Mucosa of descending colon (tissue), 3 donors: ENCODE results near the gene HES7. TPM values are rescaled to one million over a fixed set of nuclear protein-coding genes. Genes with fewer than 3 reads are reported as not detected.
"Not testable (repeated sequence)": the region's sequence is repeated elsewhere in the genome, so short reads cannot be mapped to it uniquely, and the experiment has no call there.

Source experiments
- ATAC-seq: fragments of 200-7000 bp; cut with Tn5 transposase; one replicate; pipeline ENCODE4 v1.9.1; 2020; ENCODE audit warnings: mild to moderate bottlenecking, moderate library complexity
- DNase-seq, 3 donors: peaks; one replicate each; pipeline ENCODE4 v3.0.0-alpha.2; 2020
- H3K36me3 ChIP-seq: fragments of 200-600 bp; one replicate; pipeline ENCODE4 v1.8.0; 2021; ENCODE audit warnings: low read depth, mild to moderate bottlenecking
- H3K4me1 ChIP-seq: fragments of 200-600 bp; one replicate; pipeline ENCODE4 v1.8.0; 2021; ENCODE audit warnings: low read depth, mild to moderate bottlenecking
- H3K4me3 ChIP-seq: fragments of 200-600 bp; one replicate; pipeline ENCODE4 v1.8.0; 2021; ENCODE audit warnings: mild to moderate bottlenecking
- H3K9me3 ChIP-seq: fragments of 200-600 bp; one replicate; pipeline ENCODE4 v1.8.0; 2021; ENCODE audit warnings: mild to moderate bottlenecking
- intact Hi-C, 2 donors: fragments of 100-400 bp; cut with DNase I in 1 of 2; cut with micrococcal nuclease in 1 of 2; formaldehyde crosslinking; loops; one replicate each; pipeline versions ENCODE4 v1.11.0 to v1.11.1; 2022; cut with DNase I, micrococcal nuclease
- total RNA-seq, 3 donors: library from RNA; stranded (reverse); fragmentation: NEBNext Ultra II Directional in 2 of 3; extraction: Animal tissue kit (Norgen Biotek cat#: 25700) in 2 of 3; gene quantifications; one replicate each; pipeline versions ENCODE4 v1.2.1 to v1.2.4, GENCODE V29; 2021 to 2023
- TF ChIP-seq, protein P1 (sequence below): fragments of 200-600 bp; IDR thresholded peaks from one replicate; pipeline ENCODE4 v1.8.0; 2022; ENCODE audit warnings: antibody characterized with exemption, mild to moderate bottlenecking
- donor health status: DM: no; HTN: no; CAD: no; lungs with moderate emphysema.
- donor health status: DM: no; HTN: no; CAD: no.
- donor health status: DM: no; HTN: yes; CAD: no.

HES7 gene
- total RNA-seq, 3 donors from 2014 or later, result 0.28 TPM; not detected in 2

DNA sequence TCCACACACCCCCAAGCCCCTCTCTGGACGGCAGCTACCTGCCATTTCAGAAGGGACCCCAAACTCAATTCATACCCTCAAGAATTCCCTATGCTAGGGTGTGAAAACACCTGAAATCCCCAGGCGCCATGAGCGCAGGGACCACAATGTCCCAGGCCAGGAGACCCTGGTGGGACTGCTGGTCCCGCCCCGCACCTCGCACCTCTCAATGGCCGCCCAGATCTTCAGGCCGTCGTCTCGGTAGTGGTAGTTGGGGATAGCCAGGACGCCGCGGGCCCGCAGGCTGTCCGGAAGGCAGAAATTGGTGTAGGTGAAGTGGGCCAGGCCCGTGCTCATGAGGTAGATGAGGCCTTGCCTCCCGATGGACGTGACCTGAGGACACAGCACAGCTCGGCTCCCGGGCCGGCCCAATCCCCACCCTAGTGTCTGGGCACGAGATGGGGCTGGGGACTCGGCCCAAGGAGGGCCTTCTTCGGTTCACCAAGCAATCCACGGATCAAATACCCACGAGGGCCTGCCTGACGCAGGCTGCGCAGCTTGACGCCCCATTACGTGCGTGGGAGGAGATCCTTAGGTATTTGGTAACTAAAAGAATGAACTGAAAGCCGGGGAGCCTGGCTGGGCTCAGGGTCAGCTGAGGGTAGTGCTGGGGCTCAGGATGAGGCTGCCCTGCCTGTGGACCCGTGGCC, 14.8 kb downstream of the HES7 start:
- H3K4me1 ChIP-seq, result peaks cover 8% of the 10 kb centered on the region
- TF ChIP-seq, protein P1, sequence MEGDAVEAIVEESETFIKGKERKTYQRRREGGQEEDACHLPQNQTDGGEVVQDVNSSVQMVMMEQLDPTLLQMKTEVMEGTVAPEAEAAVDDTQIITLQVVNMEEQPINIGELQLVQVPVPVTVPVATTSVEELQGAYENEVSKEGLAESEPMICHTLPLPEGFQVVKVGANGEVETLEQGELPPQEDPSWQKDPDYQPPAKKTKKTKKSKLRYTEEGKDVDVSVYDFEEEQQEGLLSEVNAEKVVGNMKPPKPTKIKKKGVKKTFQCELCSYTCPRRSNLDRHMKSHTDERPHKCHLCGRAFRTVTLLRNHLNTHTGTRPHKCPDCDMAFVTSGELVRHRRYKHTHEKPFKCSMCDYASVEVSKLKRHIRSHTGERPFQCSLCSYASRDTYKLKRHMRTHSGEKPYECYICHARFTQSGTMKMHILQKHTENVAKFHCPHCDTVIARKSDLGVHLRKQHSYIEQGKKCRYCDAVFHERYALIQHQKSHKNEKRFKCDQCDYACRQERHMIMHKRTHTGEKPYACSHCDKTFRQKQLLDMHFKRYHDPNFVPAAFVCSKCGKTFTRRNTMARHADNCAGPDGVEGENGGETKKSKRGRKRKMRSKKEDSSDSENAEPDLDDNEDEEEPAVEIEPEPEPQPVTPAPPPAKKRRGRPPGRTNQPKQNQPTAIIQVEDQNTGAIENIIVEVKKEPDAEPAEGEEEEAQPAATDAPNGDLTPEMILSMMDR, result no peak
- no peak for ATAC-seq
- no peak overlapping the region for H3K4me3 ChIP-seq
- no peaks in the 10 kb centered on the region for H3K9me3 ChIP-seq
- intact Hi-C loops, result no loop called here
- DNase-seq, result no peak
- no peaks in the 10 kb centered on the region for H3K36me3 ChIP-seq

DNA sequence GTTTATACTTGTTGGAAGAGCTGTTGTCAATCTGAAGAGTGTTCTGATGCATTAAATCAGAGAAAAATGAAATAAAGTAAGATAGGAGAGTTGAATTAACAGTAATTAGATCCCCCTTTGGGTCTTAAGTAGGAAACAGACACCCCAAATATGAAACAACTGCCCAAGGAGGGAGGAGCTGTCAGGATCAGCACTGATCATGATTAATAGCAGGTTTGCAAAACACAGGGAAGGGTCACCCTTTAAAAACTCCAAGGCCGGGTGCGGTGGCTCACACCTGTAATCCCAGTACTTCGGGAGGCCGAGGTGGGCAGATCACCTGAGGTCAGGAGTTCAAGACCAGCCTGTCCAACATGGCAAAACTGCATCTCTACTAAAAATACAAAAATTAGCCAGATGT, 16.9 kb downstream of the HES7 start:
- intact Hi-C loops, result not testable (repeated sequence)

DNA sequence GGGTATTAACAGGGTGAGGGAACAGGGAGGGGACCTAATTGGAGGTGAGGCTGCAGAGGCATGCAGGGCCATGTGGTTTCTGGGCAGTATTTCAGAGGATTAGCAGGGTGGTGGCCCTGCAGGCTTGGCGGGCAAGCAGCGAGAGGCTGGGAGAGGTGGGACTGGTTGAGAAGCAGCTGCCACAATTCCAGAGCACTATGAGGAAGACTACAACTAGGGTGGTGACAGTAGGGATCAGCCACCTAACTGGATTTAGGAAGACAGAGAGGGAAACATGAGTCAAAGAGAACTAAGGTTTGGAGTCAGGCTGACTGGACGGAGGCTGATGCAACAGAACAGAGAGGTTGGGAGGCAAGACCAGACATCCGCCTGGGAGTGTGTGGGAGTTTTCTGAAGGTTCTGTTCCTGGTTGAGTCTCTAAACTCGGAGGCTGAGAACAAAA, 17.9 kb downstream of the HES7 start:
- no peak for ATAC-seq
- no peak overlapping the region for H3K4me3 ChIP-seq

More for the DNA sequence above, 16.9 kb downstream of the HES7 start:
- not testable (repeated sequence) for H3K4me3 ChIP-seq, H3K36me3 ChIP-seq, ATAC-seq, H3K9me3 ChIP-seq, DNase-seq, H3K4me1 ChIP-seq

DNA sequence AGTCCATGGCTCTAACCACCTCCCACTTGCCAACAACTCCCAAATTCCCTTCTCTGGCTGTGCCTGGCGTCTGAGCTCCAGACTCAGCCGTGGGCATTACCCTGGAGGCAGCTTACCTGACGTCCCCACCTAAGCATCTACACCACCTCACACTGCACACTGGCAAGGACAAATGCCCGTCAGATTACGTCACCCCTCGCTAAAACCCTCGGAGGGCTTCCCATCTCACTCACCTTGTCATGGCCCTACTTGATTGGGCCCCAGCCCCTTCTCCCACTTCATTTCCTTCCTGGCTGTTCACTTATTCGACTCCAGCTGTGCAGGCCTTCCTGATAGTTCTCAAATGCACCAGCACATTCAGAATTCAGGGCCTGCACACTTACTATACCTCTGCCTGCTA, 19.0 kb downstream of the HES7 start:
- H3K36me3 ChIP-seq, result no peaks in the 10 kb centered on the region
- TF ChIP-seq, protein P1, result no peak
- ATAC-seq (no peak), DNase-seq (no peak)
- intact Hi-C loops, result no loop called here
- no peak overlapping the region for H3K4me3 ChIP-seq
- no peaks in the 10 kb centered on the region for H3K9me3 ChIP-seq
- peaks cover 4% of the 10 kb centered on the region for H3K4me1 ChIP-seq

More for the DNA sequence above, 17.9 kb downstream of the HES7 start:
- H3K9me3 ChIP-seq, result no peaks in the 10 kb centered on the region
- no peaks in the 10 kb centered on the region for H3K36me3 ChIP-seq
- intact Hi-C loops, result no loop called here
- no peak for DNase-seq
- peaks cover 8% of the 10 kb centered on the region for H3K4me1 ChIP-seq
- TF ChIP-seq, protein P1, result no peak

DNA sequence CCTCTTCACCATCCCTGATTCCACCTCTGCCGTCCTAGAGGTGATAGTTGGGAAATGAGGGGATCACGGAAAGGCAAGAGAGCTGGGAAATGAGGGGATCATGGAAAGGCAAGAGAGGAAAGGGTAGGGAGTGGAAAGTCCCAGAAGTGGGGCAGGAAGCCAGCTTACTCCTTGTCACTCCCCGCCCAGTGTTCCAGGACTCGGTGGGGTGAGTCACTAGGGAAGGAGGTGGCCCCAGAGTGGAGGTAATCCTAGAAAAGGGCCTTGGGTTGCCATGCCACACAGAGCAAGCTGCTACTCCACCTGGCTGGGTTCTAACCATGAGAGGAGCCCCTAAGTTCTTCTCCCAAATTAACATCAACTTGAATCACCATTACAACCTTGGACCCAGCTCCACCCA, 20.4 kb downstream of the HES7 start:
- no peak overlapping the region for H3K4me3 ChIP-seq
- H3K4me1 ChIP-seq, result no peaks in the 10 kb centered on the region
- H3K9me3 ChIP-seq, result no peaks in the 10 kb centered on the region
- intact Hi-C loops, result no loop called here
- ATAC-seq (peak; percentile 78), DNase-seq (no peak)
- TF ChIP-seq, protein P1, result no peak
- H3K36me3 ChIP-seq, result no peaks in the 10 kb centered on the region

DNA sequence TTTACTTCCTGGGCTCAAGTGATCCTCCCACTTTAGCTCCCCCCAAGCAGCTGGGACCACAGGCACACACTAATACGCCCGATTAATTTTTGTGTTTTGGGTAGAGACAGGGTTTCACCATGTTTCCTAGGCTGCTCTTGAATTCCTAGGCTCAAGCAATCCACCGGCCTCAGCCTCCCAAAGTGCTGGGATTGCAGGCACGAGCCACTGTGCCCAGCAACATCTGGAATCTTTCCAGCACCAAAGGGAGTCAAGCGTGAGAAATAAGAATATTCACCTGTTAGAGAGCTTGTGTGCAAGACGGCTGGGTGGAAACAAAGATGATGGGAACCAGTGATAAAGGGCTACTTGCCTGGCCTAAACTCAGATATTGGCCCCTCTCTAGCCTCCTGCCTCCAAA, 22.2 kb downstream of the HES7 start:
- no peaks in the 10 kb centered on the region for H3K4me1 ChIP-seq
- H3K9me3 ChIP-seq, result no peaks in the 10 kb centered on the region
- H3K36me3 ChIP-seq, result no peaks in the 10 kb centered on the region
- TF ChIP-seq, protein P1, result no peak
- intact Hi-C loops, result no loop called here
- DNase-seq (no peak), ATAC-seq (no peak)
- no peak overlapping the region for H3K4me3 ChIP-seq
